Adipocyte (in vitro differentiated cells): ENCODE measurements around the gene RRP1.

ENCODE experiments used
- DNase-seq: peaks from one replicate; pipeline ENCODE4 v3.0.0-alpha.2; 2015; ENCODE audit warnings: low read depth
- H3K27me3 ChIP-seq: replicated peaks from 2 replicates; pipeline ENCODE4 v1.7.0; 2013; ENCODE audit warnings: mild to moderate bottlenecking, low read length, moderate library complexity; ENCODE audit not compliant: control insufficient read depth, insufficient read depth
- H3K36me3 ChIP-seq: 2 replicates; pipeline ENCODE4 v1.7.0; 2013; ENCODE audit warnings: low read length, mild to moderate bottlenecking, moderate library complexity; ENCODE audit not compliant: control insufficient read depth, insufficient read depth, severe bottlenecking
- H3K4me1 ChIP-seq: 2 replicates; pipeline ENCODE4 v1.7.0; 2013; ENCODE audit warnings: mild to moderate bottlenecking, low read length, moderate library complexity; ENCODE audit not compliant: control insufficient read depth, insufficient read depth
- H3K4me3 ChIP-seq: 2 replicates; pipeline ENCODE4 v1.7.0; 2013; ENCODE audit warnings: mild to moderate bottlenecking, low read length, moderate library complexity
- H3K9ac ChIP-seq: 2 replicates; pipeline ENCODE4 v1.7.0; 2013; ENCODE audit warnings: mild to moderate bottlenecking, low read length, moderate library complexity
- H3K9me3 ChIP-seq: 2 replicates; pipeline ENCODE4 v1.7.0; 2013; ENCODE audit warnings: mild to moderate bottlenecking, low read length, moderate library complexity; ENCODE audit not compliant: control insufficient read depth

The RRP1 gene

GRCh38 chr21:43806017-43806710 lies 16.8 kb downstream of the RRP1 start:
- Histone ChIP-seq H3K4me1 (peaks cover 18% of the 10 kb centered on the region), H3K27me3 (no peaks in the 10 kb centered on the region), H3K36me3 (peaks cover 33% of the 10 kb centered on the region)

DNA sequence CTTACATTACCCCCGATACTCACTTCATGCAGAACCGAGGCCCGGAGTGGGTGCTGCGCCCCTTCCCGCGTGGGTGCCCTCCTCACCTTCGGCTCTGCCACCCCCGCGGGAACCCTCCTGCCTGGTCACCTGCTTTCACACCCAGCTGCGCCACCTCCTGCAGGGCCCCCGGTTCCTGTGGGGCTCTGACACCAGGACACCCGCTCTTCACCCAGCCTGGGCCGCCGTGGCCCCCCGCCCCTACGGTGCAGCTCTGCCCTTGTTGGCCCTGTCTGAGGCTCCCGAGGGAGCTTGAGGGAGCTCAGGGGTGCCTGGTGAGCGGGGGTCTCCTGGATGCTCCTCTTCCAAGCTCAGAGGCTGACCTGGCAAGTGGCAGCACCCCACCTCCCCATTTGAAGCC lies 19.0 kb downstream of the RRP1 start:
- Histone ChIP-seq H3K27me3 (no peaks in the 10 kb centered on the region), H3K9me3 (no peaks in the 10 kb centered on the region), H3K4me1 (peaks cover 33% of the 10 kb centered on the region), H3K9ac (no peak overlapping the region), H3K36me3 (peaks cover 11% of the 10 kb centered on the region), H3K4me3 (no peak overlapping the region)
- no peak for DNase-seq

More at GRCh38 chr21:43806017-43806710, 16.8 kb downstream of the RRP1 start:
- H3K4me3 ChIP-seq, result no peak overlapping the region
- H3K9me3 ChIP-seq, result no peaks in the 10 kb centered on the region
- no peak overlapping the region for H3K9ac ChIP-seq
- DNase-seq, result no peak

GRCh38 chr21:43808832-43809251 lies 19.5 kb downstream of the RRP1 start:
- H3K27me3 ChIP-seq, result no peaks in the 10 kb centered on the region
- no peak overlapping the region for H3K9ac ChIP-seq
- H3K9me3 ChIP-seq, result no peaks in the 10 kb centered on the region
- no peak overlapping the region for H3K4me3 ChIP-seq
- H3K4me1 ChIP-seq, result peaks cover 33% of the 10 kb centered on the region
- no peak for DNase-seq
- H3K36me3 ChIP-seq, result peaks cover 7% of the 10 kb centered on the region

- Histone ChIP-seq H3K9me3 (no peaks in the 10 kb centered on the region), H3K4me1 (peaks cover 37% of the 10 kb centered on the region), H3K4me3 (no peak overlapping the region), H3K9ac (no peak overlapping the region), H3K36me3 (peaks cover 1% of the 10 kb centered on the region), H3K27me3 (peaks cover under 1% of the 10 kb centered on the region)
- DNase-seq, result no peak
Measured at GRCh38 chr21:43809346-43809799, 20.0 kb downstream of the RRP1 start.

- no peak overlapping the region for H3K4me3 ChIP-seq
- no peaks in the 10 kb centered on the region for H3K36me3 ChIP-seq
- peaks cover 43% of the 10 kb centered on the region for H3K4me1 ChIP-seq
- H3K9me3 ChIP-seq, result no peaks in the 10 kb centered on the region
- H3K27me3 ChIP-seq, result peaks cover 5% of the 10 kb centered on the region
- DNase-seq, result no peak
- no peak overlapping the region for H3K9ac ChIP-seq
Measured at GRCh38 chr21:43809853-43810504, 20.6 kb downstream of the RRP1 start.

GRCh38 chr21:43810505-43811261 lies 21.3 kb downstream of the RRP1 start:
- Histone ChIP-seq H3K9ac (peak overlapping the region; percentile 45), H3K9me3 (no peaks in the 10 kb centered on the region), H3K27me3 (peaks cover 5% of the 10 kb centered on the region), H3K36me3 (no peaks in the 10 kb centered on the region), H3K4me3 (no peak overlapping the region), H3K4me1 (peaks cover 43% of the 10 kb centered on the region)
- DNase-seq, result peak; percentile 77

GRCh38 chr21:43811262-43812105 lies 22.1 kb downstream of the RRP1 start:
- peak overlapping the region; percentile 45 for H3K9ac ChIP-seq
- no peak overlapping the region for H3K4me3 ChIP-seq
- peaks cover 5% of the 10 kb centered on the region for H3K27me3 ChIP-seq
- H3K36me3 ChIP-seq, result no peaks in the 10 kb centered on the region
- H3K9me3 ChIP-seq, result no peaks in the 10 kb centered on the region
- peaks cover 43% of the 10 kb centered on the region for H3K4me1 ChIP-seq
- DNase-seq, result no peak

DNA sequence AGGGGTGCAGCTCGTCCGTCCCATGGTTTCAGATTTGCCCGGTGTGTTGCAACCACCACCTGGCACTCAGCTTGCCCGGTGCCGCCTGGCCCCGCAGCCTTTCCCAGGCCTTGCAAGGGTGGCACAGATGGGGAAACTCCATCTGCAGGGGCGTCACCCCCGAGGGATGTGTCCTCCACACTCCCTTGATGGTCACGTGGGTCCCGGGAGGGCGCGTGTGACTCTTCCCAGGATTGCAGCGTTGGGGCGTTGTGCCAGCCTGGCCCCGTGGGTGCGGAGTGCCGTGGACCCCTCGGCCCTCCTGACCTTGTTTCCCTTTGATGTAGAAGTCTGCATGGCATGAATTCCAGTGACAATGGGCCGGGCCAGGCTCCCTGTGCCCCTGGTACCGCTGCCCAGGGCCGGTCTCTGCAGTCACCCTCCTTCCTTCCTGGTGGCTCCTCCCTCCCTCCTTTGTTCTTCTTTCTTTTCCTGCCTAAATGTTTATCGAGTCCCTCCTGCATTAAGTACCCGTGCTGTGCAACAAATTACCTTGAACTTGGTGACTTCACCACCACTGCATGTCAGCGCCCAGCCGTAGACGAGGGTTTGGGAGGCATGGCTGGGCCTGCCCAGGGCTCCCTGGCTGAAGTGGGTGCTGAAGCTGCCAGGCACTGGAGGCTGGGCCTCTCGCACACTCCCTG lies 22.9 kb downstream of the RRP1 start:
- Histone ChIP-seq H3K27me3 (peaks cover 5% of the 10 kb centered on the region), H3K4me3 (no peak overlapping the region), H3K4me1 (peaks cover 43% of the 10 kb centered on the region), H3K36me3 (no peaks in the 10 kb centered on the region), H3K9me3 (no peaks in the 10 kb centered on the region), H3K9ac (no peak overlapping the region)
- no peak for DNase-seq

DNA sequence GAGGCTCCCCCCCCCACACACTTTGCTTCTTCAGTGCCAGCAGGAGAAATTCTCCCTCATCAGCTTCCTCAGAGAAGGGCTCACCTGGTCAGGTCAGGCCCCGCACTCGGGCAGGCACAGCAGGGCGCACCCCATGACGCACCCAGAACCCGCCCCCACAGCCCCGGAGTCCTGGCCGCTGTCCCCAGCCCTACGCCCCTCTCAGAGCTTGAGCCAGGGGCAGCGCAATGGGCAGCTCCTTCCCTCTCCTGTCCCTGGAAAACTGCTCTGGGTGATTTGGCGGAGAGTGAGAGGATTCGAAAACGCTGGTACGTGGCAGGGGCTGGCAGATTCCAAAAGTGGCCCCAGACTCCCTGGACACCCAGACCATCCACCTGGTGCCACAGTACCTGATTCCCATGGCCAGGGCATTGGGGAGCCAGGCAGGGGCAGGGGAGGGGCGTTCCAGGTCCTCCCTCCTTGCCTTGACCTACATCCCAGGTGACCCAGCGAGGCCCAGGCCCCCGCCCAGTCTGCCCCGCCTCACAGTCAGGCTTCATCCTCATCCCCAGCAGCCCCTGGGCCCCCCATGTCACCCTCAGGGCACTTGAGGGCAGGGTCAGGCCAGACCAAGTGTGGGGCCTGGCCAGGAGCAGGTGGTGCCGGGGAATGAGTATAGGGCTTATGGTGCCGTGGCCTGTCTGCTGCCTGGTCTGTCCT lies 23.7 kb downstream of the RRP1 start:
- DNase-seq, result no peak
- H3K9me3 ChIP-seq, result no peaks in the 10 kb centered on the region

GRCh38 chr21:43813656-43813980 lies 24.2 kb downstream of the RRP1 start:
- H3K4me1 ChIP-seq, result peaks cover 38% of the 10 kb centered on the region
- H3K4me3 ChIP-seq, result no peak overlapping the region
- peaks cover 4% of the 10 kb centered on the region for H3K9me3 ChIP-seq
- no peaks in the 10 kb centered on the region for H3K36me3 ChIP-seq
- peaks cover 5% of the 10 kb centered on the region for H3K27me3 ChIP-seq
- H3K9ac ChIP-seq, result no peak overlapping the region
- DNase-seq, result no peak

More for the DNA sequence above, 23.7 kb downstream of the RRP1 start:
- Histone ChIP-seq H3K27me3 (peaks cover 5% of the 10 kb centered on the region), H3K4me1 (peaks cover 38% of the 10 kb centered on the region), H3K9ac (no peak overlapping the region), H3K4me3 (no peak overlapping the region), H3K36me3 (no peaks in the 10 kb centered on the region)
